Glutamatergic neuron (in vitro differentiated cells): ENCODE measurements around the gene SARM1. TPM values are rescaled to one million over a fixed set of nuclear protein-coding genes. Genes with fewer than 3 reads are reported as not detected.
A peak's percentile ranks its signal among the peaks of the same experiment; 100 is the strongest.

ENCODE experiments used
- DNase-seq: peaks from one replicate; pipeline ENCODE4 v3.0.0; 2022
- H3K27ac Mint-ChIP-seq: one replicate; pipeline ENCODE4 v1.8.0; 2020; ENCODE audit warnings: mild to moderate bottlenecking, mixed read lengths, inconsistent platforms; ENCODE audit not compliant: unreplicated experiment
- H3K27me3 Mint-ChIP-seq: one replicate; pipeline ENCODE4 v1.8.0; 2020; ENCODE audit warnings: mild to moderate bottlenecking, moderate library complexity, mixed read lengths, inconsistent platforms; ENCODE audit not compliant: unreplicated experiment
- H3K36me3 Mint-ChIP-seq: one replicate; pipeline ENCODE4 v1.8.0; 2020; ENCODE audit warnings: mild to moderate bottlenecking, mixed read lengths, inconsistent platforms; ENCODE audit not compliant: unreplicated experiment
- H3K4me1 Mint-ChIP-seq: one replicate; pipeline ENCODE4 v1.8.0; 2020; ENCODE audit warnings: mild to moderate bottlenecking, low read depth, mixed read lengths, inconsistent platforms; ENCODE audit not compliant: unreplicated experiment
- H3K4me3 Mint-ChIP-seq: one replicate; pipeline ENCODE4 v1.8.0; 2020; ENCODE audit warnings: mild to moderate bottlenecking, mixed read lengths, inconsistent platforms; ENCODE audit not compliant: unreplicated experiment
- H3K9me3 Mint-ChIP-seq: one replicate; pipeline ENCODE4 v1.8.0; 2020; ENCODE audit warnings: mild to moderate bottlenecking, moderate library complexity, mixed read lengths, inconsistent platforms; ENCODE audit not compliant: unreplicated experiment
- total RNA-seq: library from RNA; stranded (reverse); fragmentation: NEBNext Ultra II Directional; extraction: Animal tissue kit (Norgen Biotek cat#: 25700); gene quantifications from one replicate; pipeline ENCODE4 v1.2.1, GENCODE V29; 2021; ENCODE audit not compliant: unreplicated experiment
- TF ChIP-seq, protein P1 (sequence below): fragments of 200-600 bp; sonication (generic); IDR thresholded peaks from one replicate; pipeline ENCODE4 v1.5.0; 2021; ENCODE audit not compliant: partially characterized antibody, unreplicated experiment

SARM1 gene
- total RNA-seq, 1 donor from 2014 or later, result 100 TPM

DNA sequence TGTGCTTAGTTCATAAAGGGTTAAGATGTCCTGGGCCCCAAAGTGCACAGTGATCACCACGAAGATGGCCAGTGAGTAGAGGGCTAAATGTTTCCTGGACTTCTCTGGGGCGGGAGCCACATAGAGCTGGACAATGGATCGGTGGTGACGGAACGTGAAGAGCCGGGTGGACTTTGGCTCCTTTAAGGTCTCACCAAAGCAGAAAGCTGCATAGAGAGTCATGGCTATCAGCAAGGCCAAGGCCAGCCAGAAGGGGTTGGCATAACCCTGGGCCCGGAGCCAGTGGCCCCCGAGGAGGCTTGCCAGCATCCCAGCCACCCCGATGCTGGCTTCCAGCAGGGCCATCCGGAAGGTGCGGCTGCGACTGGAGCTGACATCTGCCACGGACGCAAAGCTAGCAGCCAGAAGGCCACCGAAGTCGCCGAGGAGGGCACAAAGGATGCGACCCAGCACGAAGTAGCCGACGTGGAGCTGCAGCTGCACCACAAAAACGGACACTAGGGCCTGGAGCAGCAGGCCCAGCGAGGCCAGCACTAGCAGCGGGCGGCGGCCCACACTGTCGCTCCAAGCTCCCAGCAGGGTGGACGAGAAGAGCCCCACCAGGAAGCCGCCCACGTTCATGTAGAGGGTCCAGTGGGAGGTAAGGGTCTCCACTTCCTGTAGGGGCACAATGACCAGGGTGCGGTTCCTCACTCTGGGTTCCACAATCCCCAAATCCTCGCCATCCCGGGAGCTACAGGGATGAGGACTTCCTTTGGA lies 33.5 kb downstream of the SARM1 start:
- DNase-seq, result peak; percentile 41
- Mint-ChIP-seq H3K27ac (peak overlapping the region; percentile 33), H3K4me1 (peaks cover 4% of the 10 kb centered on the region), H3K4me3 (peak overlapping the region; percentile 77), H3K9me3 (peaks cover 14% of the 10 kb centered on the region), H3K27me3 (peaks cover 11% of the 10 kb centered on the region), H3K36me3 (no peaks in the 10 kb centered on the region)
- TF ChIP-seq, protein P1, sequence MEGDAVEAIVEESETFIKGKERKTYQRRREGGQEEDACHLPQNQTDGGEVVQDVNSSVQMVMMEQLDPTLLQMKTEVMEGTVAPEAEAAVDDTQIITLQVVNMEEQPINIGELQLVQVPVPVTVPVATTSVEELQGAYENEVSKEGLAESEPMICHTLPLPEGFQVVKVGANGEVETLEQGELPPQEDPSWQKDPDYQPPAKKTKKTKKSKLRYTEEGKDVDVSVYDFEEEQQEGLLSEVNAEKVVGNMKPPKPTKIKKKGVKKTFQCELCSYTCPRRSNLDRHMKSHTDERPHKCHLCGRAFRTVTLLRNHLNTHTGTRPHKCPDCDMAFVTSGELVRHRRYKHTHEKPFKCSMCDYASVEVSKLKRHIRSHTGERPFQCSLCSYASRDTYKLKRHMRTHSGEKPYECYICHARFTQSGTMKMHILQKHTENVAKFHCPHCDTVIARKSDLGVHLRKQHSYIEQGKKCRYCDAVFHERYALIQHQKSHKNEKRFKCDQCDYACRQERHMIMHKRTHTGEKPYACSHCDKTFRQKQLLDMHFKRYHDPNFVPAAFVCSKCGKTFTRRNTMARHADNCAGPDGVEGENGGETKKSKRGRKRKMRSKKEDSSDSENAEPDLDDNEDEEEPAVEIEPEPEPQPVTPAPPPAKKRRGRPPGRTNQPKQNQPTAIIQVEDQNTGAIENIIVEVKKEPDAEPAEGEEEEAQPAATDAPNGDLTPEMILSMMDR, result no peak

DNA sequence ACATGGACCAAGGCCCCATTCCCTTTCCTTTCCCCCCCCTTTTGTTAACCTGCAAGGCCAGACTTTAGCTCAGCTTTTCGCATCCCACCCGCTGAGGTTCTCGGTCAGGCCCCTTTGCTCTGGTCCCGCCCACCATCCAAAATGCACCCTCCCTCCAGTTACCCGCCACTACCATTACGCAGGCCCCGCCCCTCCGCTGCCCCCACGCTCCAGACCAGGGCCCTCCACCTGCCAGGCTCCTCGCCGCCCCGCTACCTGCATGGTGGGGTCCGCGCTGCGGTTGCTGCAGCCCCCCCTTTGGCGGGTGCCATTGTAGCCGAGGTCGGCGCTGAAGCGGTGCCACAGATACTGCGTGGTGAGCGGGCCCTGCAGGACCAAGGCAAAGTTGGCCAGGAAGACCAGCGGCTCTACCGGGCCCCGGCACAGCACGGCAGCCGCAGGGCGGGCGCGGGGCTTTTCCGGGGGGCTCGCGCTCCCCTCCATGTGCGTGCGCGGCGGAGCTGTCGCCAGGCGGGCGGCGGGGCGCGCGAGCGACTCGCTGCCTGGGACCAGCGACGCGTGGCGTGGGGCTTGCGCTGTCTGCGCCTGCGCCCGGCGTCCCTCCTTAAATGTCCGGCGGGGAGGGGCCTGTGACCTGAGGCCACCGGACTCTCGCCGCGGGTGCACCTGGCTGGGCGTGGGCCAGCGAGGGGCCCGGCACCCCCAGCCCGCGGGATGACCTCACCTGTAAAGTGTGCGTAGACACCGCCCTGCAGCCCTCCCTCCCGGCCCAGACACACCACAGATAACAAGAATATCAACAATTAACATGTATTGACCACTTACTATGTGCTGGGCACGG lies 34.4 kb downstream of the SARM1 start, which contains the start of gene SLC46A1:
TSS of gene SLC46A1 (minus strand) at position 581 of the 841 bp plus-strand sequence. CDS start at position 483, 98 bp downstream.
- TF ChIP-seq, protein P1, result no peak
- peak within 1 kb of the TSS; percentile 59 for H3K27ac Mint-ChIP-seq
- peaks cover 4% of the 10 kb centered on the region for H3K4me1 Mint-ChIP-seq
- peak; percentile 67 for DNase-seq
- peaks cover 14% of the 10 kb centered on the region for H3K9me3 Mint-ChIP-seq
- H3K4me3 Mint-ChIP-seq, result peak within 1 kb of the TSS; percentile 90
- H3K27me3 Mint-ChIP-seq, result peaks cover 11% of the 10 kb centered on the region
- no peaks in the 10 kb centered on the region for H3K36me3 Mint-ChIP-seq

DNA sequence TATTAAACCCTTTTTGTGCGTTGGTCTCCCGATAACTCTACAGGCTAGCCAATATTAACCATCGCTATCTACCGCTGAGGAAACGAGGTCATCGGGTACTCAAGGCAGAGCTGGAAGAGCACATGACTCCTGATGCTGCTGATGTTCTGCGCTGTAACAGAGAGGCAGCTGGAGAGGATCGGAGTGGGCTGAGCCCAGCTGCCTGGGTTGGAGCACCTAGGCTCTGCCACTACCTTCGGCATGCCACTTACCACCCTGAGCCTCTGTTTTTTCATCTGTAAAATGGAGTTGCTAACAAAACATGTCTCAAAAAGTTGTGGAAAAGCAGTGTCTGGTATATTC lies 35.0 kb downstream of the SARM1 start:
- TF ChIP-seq, protein P1, result no peak
- Mint-ChIP-seq H3K4me3 (peak overlapping the region; percentile 90), H3K27ac (peak overlapping the region; percentile 59), H3K27me3 (peaks cover 11% of the 10 kb centered on the region), H3K36me3 (no peaks in the 10 kb centered on the region), H3K9me3 (peaks cover 14% of the 10 kb centered on the region), H3K4me1 (peaks cover 4% of the 10 kb centered on the region)
- DNase-seq, result no peak

DNA sequence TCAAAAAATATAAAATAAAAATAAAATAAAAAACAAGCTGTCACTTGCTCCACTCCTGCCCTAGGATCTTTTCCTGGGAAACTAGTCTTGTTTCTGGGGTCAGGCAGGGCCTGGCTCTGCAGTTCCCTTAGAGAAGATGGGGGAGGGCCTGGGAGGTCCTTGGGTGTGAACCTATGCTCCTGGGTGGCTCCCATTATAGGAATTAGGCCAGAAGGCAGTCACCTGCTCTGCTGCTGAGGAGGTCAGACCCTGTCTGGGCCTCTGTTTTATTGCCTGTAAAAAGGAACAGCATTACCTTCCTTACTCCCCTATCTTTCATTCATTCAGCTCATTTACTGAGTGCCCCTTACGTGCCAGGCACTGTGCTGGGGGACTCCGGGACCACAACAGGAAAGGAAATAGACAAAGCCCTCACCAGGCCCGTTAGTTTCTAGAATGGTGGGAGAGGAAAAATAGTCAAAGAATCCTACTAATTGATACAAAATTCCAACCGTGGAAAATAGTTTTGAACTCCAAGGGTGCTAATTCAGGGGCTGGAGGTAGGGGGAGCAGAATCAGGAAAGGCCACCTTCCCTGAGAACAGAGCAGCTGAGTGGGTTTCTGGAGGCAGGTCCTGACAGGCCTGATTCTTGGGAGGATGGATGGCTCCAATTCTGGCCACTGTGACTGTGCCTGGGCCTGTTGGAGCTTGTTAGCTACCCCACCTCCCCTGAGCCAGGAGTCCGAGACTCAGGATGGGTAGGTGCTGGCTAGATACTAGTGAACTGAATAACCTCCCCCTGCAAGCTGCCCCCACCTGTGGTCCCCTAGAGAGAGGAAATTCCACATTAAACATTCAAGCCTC lies 35.9 kb downstream of the SARM1 start:
- H3K4me3 Mint-ChIP-seq, result peak overlapping the region; percentile 20
- peaks cover 14% of the 10 kb centered on the region for H3K9me3 Mint-ChIP-seq
- no peak overlapping the region for H3K27ac Mint-ChIP-seq
- peaks cover 4% of the 10 kb centered on the region for H3K4me1 Mint-ChIP-seq
- DNase-seq, result no peak
- TF ChIP-seq, protein P1, result no peak
- H3K27me3 Mint-ChIP-seq, result peaks cover 9% of the 10 kb centered on the region
- no peaks in the 10 kb centered on the region for H3K36me3 Mint-ChIP-seq
